ENCODE data around the gene MRPL36.

Gene MRPL36

DNA sequence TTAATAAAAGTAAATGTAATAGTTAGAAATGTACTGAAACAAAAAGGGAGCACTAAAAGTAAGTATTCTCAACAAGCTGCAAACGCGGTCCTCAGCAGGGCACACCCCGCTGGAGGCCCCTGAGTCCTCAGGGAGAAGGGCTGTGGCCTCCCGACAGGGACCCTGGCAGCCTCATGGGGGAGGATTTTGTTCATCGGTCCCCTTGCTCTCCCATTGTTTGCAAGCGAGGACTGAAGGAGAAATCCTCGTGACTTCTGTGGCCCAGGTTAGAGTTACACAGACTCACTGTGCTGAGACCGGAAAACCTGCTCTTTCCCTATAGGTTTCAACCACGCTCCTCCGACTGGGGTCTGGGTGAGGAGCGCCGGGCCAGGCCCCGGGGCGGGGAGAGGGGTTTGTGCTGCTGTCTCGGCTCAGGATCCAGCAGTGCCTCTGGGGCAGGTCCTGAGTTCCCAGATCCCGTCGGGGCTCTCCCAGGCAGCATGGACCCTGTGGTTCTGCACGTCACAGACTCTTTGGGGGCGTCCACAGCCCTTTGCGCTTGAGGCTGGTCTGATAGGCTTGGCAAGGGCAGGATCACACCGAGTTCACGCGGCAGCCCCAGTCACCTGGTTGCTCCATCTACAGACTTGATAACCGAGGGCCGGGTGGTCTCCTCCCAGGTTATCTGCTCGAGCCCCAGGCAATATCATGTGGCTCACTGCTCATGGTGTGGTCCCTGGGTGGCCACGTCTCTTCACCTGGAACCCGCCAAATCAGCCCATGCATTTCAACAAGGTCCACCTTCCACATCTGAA, 38.8 kb downstream of the MRPL36 start:
- no peak for TF ChIP-seq POLR2A (IDR thresholded peaks at IDR 0.05; ENCODE audit: low read length)
- TF ChIP-seq GATA1 (IDR thresholded peaks at IDR 0.05; ENCODE audit: low read depth, low read length): no peak
- DNase-seq: no peak

DNA sequence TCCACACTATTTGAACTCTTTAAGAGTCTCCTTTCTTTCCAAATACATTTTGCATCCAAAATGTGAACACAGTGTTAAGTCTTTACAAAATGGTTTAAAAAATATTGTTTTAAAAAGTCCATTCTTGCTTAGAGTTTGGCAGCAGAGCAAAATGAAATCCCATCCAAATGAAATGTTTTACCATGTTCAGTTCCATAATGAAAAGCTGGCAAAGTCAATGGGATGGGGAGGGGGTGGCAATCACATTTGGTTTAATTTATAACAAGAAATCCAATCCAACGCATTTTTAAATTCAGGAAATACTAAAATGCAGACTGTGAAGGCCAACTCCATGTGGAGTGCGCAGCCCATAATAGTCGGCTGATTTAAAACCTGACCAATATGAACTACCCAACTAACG, 39.4 kb downstream of the MRPL36 start:
- no peak for DNase-seq
- TF ChIP-seq GATA1 (IDR thresholded peaks at IDR 0.05; ENCODE audit: low read depth, low read length): no peak
- no peak for TF ChIP-seq POLR2A (IDR thresholded peaks at IDR 0.05; ENCODE audit: low read length)

DNA sequence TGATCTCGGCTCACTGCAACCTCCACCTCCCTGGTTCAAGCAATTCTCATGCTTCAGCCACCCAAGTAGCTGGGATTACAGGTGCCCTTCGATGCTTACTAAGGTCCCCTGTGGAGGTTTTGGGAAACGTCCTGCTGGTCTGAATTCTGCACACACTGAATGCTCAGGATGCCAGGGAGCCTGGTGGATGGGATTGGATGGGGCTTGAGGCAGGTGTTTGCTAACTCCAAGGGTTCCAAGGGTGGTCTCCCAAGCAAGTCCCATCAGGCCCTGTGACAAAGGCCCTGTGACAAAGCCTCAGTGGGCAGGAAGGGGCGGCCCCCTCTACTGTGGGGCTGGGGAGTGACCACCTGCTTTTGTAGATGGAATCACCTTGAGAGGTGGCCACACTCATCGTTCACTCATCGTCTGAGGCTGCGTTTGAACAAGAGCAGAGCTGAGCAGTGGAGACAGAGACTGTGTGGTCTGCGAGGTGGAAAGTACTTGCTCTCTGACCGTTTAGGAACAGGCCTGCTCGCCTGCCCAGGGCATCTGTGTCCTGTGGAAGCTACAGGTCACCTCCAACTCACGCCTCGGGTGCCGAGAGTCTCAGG, 40.2 kb downstream of the MRPL36 start:
- no peak for DNase-seq
- TF ChIP-seq GATA1 (IDR thresholded peaks at IDR 0.05; ENCODE audit: low read depth, low read length) (no peak), POLR2A (IDR thresholded peaks at IDR 0.05; ENCODE audit: low read length) (no peak)

DNA sequence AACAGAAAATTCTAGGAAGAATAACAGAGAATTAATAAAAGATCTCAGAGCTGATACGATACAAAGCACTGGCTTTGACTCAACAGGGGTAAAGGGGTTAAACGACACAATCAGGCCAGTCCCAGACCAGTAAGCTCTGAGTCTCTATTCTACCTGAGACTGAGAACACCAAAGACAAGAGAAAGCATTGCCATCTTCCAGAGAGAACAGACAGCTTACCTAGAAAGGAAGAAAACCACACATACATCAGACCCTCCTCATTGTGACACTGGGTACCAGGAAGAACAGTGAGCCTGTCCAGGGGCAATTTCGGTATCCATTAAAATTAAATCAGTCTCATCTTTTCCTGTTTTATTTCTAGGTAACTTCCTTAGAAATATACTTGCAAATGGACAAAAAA, 41.1 kb downstream of the MRPL36 start:
- no peak for DNase-seq
- TF ChIP-seq POLR2A (IDR thresholded peaks at IDR 0.05; ENCODE audit: low read length): no peak
- TF ChIP-seq GATA1 (IDR thresholded peaks at IDR 0.05; ENCODE audit: low read depth, low read length): no peak

DNA sequence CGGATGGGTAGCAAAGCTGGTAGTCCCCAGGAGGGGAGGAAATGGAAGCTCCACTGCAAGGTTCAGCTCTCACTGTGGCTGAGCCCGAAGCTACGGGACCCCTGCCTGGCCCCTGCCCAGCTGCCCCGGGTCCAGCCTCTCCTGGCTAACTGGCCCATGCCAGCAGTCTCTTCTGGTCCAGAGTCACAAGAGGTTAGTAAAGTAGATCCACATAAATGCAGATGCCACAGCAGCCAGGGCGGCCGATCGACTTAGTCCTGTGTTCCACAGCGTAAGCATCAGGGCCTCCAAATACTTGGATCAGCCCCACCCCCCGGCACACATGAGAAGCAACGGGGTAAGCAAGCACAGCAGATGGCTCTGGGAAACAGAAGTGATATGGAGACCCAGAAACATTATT, 42.1 kb downstream of the MRPL36 start:
- TF ChIP-seq GATA1 (IDR thresholded peaks at IDR 0.05; ENCODE audit: low read depth, low read length) (no peak), POLR2A (IDR thresholded peaks at IDR 0.05; ENCODE audit: low read length) (no peak)
- no peak for DNase-seq

DNA sequence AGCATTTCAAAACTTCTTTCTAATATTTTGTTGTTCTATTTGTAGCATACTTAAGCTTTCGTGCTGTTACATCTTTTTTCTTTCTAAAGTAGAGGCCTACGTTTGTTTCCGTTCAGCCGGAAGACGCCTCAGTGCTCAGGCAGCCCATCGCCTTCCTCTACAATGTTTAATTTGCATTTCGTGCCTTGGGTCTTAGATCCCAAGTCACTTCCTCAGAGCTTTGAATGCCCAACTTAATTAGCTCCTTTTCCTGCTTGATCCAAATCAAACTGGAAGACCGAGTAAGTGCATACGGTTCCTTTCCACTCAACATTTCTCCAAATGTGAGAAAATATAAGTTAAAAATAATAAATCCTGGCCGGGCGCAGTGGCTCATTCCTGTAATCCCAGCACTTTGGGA, 43.2 kb downstream of the MRPL36 start:
- DNase-seq: no peak
- no peak for TF ChIP-seq POLR2A (IDR thresholded peaks at IDR 0.05; ENCODE audit: low read length)
- TF ChIP-seq GATA1 (IDR thresholded peaks at IDR 0.05; ENCODE audit: low read depth, low read length): no peak

DNA sequence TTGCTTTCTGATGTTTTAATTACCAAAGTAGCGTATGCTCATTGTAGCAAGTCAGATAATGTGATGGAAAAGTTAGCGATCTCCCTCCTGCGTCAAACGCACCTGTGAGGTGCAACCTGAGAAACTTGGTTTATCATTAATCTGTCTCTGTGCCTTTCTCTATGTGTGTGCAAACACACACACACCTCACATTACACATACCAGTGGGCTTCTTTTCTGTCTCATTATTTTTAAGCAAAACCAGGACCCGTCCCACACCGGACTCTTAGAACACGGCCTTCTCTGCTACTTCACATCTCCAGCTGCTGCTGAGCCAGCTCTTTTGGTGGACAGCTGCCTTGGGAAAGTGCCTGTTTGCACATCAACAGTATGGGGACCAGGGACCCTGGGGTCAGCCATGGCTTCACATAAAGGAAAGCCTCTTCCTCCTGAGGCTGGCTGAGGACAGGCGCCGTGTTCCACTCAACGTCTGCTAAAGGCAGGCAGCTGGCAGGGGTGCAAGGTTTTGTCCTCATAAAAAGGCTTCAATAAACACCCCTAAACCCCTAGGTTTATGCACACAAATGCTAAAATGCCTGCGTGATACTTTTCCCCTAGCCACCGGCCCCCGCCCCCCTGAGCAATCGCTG, 44.2 kb downstream of the MRPL36 start:
- no peak for DNase-seq
- TF ChIP-seq GATA1 (IDR thresholded peaks at IDR 0.05; ENCODE audit: low read depth, low read length): no peak
- no peak for TF ChIP-seq POLR2A (IDR thresholded peaks at IDR 0.05; ENCODE audit: low read length)

DNA sequence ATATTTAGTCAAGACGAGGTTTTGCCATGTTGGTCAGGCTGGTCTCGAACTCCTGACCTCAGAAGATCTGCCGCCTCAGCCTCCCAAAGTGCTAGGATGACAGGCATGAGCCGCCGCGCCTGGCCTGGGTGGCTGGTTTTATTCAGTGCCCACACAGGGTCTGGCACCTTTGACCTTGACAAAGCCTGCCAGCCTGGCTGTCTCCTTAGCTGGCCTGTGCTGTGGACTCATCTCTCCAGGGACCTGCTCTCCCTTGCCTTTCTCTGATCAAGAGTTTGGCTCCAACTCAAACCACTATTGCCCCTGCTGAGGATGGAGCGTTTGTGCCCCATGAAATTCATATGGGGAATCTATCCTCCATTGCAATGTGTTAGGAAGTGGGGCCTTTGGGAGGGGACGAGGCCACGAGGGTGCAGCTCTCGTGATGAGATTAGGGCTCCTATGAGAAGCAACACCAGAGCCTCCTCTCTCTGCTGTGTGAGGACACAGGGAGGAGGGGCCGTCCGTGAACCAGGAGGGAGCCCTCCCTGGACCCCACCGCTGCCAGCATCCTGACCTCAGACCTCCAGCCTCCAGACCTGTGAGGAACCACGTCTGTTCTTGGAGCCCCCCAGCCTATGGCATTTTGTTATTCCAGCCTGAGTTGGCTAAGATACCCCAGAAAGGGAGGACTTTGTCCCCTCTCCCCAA, 45.0 kb downstream of the MRPL36 start:
- TF ChIP-seq POLR2A (IDR thresholded peaks at IDR 0.05; ENCODE audit: low read length) (no peak), GATA1 (IDR thresholded peaks at IDR 0.05; ENCODE audit: low read depth, low read length) (no peak)
- no peak for DNase-seq

DNA sequence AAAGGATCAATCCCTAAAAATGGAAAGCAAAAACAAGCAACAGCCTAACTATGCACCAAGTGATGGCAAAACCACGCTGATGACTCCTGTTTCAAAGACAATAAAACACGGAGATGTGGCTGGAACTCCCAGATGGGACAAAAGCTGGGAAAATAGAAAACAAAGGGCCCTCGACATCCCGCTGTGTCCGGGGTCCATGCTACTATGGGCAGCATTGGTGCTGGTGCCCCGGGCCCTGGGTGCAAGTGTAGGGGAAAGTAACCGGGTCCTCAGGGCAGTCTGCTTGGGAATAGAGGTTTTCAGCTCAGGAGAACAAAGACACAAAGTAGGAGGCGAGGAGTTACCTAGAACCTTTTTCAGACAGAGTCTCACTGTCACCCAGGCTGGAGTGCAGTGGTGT, 46.1 kb downstream of the MRPL36 start:
- no peak for DNase-seq
- TF ChIP-seq GATA1 (IDR thresholded peaks at IDR 0.05; ENCODE audit: low read depth, low read length) (no peak), POLR2A (IDR thresholded peaks at IDR 0.05; ENCODE audit: low read length) (no peak)

DNA sequence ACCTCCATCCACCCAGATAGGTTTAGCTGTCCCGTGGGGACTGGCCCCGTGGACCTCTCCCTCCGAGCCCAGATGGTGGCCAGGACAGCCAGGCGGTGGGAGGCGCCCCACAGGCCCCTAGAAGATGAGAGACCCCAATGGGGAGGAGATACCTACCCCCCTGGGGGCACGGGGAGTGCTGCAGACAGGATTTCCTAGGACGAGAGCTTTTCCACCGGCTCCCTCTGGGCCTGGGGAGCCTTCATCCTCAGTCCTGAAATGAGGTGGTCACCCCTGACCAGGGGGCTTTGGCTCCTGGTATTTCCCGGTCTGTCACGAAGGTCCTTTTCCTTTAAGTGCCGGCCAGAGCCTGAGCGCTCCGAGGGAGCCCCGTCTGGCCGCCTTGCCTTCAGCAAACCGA, 46.8 kb downstream of the MRPL36 start:
- TF ChIP-seq POLR2A (IDR thresholded peaks at IDR 0.05; ENCODE audit: low read length) (no peak), GATA1 (IDR thresholded peaks at IDR 0.05; ENCODE audit: low read depth, low read length) (no peak)
- DNase-seq: no peak

DNA sequence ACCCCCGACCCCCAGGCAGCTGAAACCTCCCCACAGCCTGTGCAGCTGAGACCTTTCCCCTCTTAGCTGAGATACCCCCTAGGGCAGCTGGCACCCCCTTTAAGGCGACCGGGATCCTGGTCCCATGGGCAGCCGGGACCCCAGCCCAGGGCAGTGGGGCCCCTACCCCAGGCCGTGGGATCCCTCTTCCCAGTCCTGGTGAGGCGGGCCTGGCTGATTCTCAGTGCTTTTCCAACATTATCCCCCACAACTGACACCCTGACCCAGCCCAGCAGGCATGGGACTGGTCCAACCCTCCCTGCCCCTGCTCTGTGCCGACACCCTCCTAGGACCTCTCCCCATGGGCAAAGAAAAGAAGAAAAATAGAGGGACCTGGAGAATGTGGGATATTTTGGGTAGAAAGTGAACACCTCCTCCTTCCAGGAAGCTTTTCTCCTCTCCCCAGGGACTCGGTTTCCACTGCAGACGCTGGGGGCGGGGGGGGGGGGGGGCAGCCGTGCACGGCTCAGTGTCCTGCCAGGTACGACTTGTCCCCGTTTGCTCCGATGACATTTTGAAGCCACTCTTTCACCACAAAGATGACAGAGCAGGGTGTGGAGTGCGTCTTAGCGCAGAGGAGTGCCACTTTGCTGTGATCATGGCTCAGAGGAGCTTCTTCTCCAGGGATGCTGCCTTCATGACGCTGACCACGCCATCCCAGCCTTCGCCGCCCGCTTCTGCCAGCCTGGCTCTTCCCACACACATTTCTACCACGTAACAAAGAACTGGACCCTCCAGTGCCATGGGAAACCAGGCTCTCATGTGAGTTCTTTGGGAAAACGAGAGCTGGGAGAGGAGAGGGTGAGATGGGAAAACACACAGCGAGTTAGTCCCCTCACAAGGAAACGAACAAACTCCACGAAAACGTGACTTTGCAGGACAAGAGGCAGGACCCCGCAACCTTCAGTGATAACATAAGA, 47.5 kb downstream of the MRPL36 start:
- no peak for TF ChIP-seq GATA1 (IDR thresholded peaks at IDR 0.05; ENCODE audit: low read depth, low read length)
- TF ChIP-seq POLR2A (IDR thresholded peaks at IDR 0.05; ENCODE audit: low read length): no peak
- no peak for DNase-seq

DNA sequence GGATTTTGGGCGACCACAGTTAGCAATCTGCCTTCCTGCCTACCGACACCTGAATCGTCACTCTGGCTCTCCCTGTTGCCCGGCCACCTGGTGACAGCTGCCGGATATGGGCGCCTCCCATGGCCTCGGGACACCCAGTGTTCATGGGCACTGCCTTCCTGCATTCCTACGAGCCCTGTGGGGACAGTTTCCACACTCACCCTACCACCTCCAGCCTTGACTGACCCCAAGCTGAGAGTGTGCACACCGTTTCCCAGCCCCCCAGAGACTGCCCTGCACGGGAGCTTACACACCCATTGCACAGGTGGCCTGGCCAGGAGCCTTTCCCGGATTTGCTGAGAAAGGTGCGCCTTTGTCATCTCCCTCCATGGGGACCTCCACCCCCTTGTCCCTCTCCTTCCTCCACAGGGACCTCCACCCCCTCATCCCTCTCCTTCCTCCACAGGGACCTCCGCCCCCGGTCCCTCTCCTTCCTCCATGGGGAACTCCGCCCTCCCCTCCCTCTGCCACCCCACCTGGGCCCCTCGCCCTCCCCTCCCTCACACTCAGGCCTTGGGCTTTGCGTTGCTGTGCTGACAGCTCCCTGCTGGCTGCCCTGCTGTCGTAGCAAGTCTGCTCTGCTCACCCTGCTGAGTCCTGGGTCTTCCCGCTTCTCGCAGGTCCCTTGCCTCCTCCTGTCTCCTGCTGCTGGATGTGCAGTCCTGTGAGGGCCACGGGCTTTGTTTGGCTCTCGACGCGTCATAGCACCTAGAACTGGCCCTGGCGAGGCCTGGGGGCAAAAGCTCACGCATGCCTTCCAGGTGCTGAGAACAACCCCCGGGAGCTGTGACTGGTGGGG, 48.4 kb downstream of the MRPL36 start:
- TF ChIP-seq GATA1 (IDR thresholded peaks at IDR 0.05; ENCODE audit: low read depth, low read length) (no peak), POLR2A (IDR thresholded peaks at IDR 0.05; ENCODE audit: low read length) (no peak)
- DNase-seq: no peak

Data from erythroblast (primary cell).